Left ventricle myocardium superior (tissue), 1 donor: ENCODE results near the gene MOB3B. TPM values are rescaled to one million over a fixed set of nuclear protein-coding genes. Genes with fewer than 3 reads are reported as not detected.

ENCODE experiments used
- ATAC-seq: fragments of 200-7000 bp; cut with Tn5 transposase; one replicate; pipeline ENCODE4 v1.9.1; 2020; ENCODE audit warnings: mild to moderate bottlenecking, moderate library complexity
- DNase-seq: peaks from one replicate; pipeline ENCODE4 v3.0.0-alpha.2; 2020
- intact Hi-C: fragments of 100-400 bp; cut with micrococcal nuclease; formaldehyde crosslinking; loops from one replicate; pipeline ENCODE4 v1.11.0; 2022
- total RNA-seq: library from RNA; stranded (reverse); fragmentation: NEBNext Ultra II Directional; extraction: Animal tissue kit (Norgen Biotek cat#: 25700); gene quantifications from one replicate; pipeline ENCODE4 v1.2.1, GENCODE V29; 2021
- donor health status: DM: no; HTN: yes; CAD: no; lungs with severe emphysema.

The MOB3B gene
- total RNA-seq, 1 donor from 2014 or later = 1.7 TPM

GRCh38 chr9:27548055-27548741, 18.6 kb upstream of the MOB3B start:
- intact Hi-C loops = loop anchor here (5.0 kb wide), 1 partner anchor 216 kb away; no protein-coding TSS in a partner anchor
- ATAC-seq = peak; percentile 91
- DNase-seq = no peak

DNA sequence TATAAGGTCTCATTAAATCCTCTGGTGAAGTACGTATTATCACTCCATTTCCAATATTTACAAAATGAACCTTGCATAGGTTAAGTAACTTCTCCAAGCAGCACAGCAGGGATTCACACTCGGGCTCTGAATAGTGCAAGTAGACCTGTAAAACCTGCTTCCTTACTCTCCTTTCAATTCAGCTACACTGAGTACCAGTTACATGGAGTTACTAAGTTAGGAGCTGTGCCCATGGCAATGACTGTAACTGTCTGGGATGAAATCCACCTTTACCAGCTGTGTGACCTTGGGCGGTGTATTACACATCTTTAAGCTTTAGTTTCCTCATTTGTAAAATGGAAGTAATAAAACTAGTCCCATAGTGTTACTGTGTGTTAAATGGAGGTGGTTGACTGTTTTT, 15.9 kb upstream of the MOB3B start:
- ATAC-seq = no peak
- intact Hi-C loops = loop anchor here (5.0 kb wide), 1 partner anchor 213 kb away; no protein-coding TSS in a partner anchor

DNA sequence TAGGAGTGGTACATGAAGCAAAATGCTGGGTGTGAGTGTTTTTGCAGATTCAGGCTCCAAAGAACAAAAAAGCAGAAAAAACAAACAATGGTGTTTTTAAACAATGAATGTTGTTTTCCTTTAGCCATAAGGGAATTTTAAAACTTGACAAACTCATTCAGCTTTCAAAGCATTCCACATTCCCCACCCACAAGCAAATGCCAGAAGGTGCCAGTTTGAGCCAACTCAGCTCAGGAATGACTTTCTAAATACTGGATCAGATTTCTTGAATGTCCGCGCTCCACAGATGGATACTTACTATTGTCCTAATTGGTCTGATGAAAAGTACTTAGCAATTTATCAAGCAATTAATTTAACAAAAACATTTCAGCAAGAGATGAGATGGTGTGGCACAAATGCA, 12.9 kb upstream of the MOB3B start:
- intact Hi-C loops = no loop called here
- ATAC-seq = no peak
- no peak for DNase-seq

More for the DNA sequence above, 15.9 kb upstream of the MOB3B start:
- no peak for DNase-seq

GRCh38 chr9:27541740-27542139, 12.1 kb upstream of the MOB3B start:
- intact Hi-C loops = no loop called here
- no peak for ATAC-seq

GRCh38 chr9:27540502-27540901, 10.9 kb upstream of the MOB3B start:
- ATAC-seq = no peak
- intact Hi-C loops = no loop called here

More at GRCh38 chr9:27541740-27542139, 12.1 kb upstream of the MOB3B start:
- no peak for DNase-seq

GRCh38 chr9:27539479-27540441, 10.1 kb upstream of the MOB3B start:
- intact Hi-C loops = no loop called here
- no peak for DNase-seq
- peak; percentile 90 for ATAC-seq

More at GRCh38 chr9:27540502-27540901, 10.9 kb upstream of the MOB3B start:
- DNase-seq = no peak

GRCh38 chr9:27538647-27539046, 9.0 kb upstream of the MOB3B start:
- ATAC-seq = no peak
- intact Hi-C loops = no loop called here
- no peak for DNase-seq

- ATAC-seq (no peak), DNase-seq (no peak)
- intact Hi-C loops = no loop called here
Observed at GRCh38 chr9:27537756-27538155, 8.1 kb upstream of the MOB3B start.

DNA sequence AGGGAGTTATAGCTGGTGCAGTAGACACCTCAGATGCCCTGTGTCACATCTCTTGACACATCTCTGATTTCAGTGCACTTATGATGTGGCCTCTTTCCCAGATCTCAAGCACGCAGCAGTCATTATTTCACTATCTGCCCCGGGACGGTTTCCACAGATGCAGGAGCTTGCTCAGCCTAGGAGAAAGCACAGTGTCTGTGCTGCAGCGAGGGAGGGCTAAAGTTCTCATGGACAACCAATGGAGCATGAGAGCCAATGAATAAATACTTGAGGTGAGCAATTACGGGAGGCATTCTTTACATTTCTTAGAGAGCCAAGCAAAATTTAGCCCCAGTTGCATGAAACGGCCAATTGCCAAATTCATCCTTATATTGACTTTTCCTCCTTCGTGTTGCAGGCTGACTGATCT, 7.4 kb upstream of the MOB3B start:
- DNase-seq = no peak
- intact Hi-C loops = no loop called here
- ATAC-seq = peak; percentile 13

DNA sequence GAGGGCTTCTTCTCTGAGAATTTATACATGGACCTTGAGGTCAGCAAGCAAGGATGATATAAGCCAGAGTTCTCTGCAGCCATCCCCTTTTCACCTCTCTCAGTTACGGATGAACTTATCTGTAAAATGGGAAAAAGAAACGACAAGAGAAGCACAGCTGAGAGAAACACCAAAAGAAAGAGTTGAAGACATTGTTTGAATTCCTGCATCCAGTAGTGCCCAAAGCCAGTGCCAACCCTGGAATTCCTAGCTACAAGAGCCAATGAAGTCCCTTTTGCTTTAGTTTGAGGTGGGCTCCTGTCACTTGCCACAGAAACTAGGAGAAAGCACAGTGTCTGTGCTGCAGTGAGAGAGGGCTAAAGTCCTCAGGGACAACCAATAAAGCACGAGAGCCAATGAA, 6.6 kb upstream of the MOB3B start:
- ATAC-seq (no peak), DNase-seq (no peak)
- intact Hi-C loops = no loop called here

GRCh38 chr9:27535701-27536118, 6.1 kb upstream of the MOB3B start:
- ATAC-seq (no peak), DNase-seq (no peak)
- intact Hi-C loops = no loop called here

DNA sequence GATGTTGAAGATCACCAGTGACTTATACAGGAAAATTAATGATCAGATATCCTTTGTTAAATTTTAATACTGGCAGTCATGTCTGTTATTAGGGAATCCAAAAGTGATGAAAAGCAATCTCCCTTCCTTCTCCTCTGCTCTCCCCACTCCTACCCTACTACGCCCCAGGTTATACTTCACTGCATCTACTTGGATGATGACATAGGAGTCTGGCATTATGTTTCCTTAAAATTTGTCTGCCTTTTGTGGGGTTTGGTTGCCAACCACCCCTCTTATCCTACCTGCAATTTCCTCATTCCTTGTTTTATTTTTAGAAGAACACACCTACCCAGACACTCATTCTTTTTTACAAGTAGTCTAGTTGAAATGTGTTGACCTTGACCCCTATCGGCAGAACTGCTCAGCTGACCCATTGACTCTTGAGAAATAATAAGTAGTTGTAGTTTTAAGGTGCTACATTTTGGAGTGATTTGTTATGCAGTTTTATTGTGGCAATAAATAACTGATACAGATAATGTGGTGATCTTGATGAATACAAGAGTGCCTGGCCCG, 5.1 kb upstream of the MOB3B start:
- DNase-seq = no peak
- intact Hi-C loops = loop anchor here (5.0 kb wide), 2 partner anchors 137 to 202 kb away; no protein-coding TSS in a partner anchor

GRCh38 chr9:27534131-27534530, 4.5 kb upstream of the MOB3B start:
- DNase-seq = no peak
- intact Hi-C loops = loop anchor here (5.0 kb wide), 2 partner anchors 137 to 202 kb away; no protein-coding TSS in a partner anchor
- ATAC-seq = no peak

More for the DNA sequence above, 5.1 kb upstream of the MOB3B start:
- no peak for ATAC-seq

GRCh38 chr9:27533311-27533710, 3.7 kb upstream of the MOB3B start:
- intact Hi-C loops = loop anchor here (5.0 kb wide), 2 partner anchors 136 to 201 kb away; no protein-coding TSS in a partner anchor
- DNase-seq = no peak
- ATAC-seq = no peak

GRCh38 chr9:27532046-27532445, 2.4 kb upstream of the MOB3B start:
- DNase-seq (no peak), ATAC-seq (no peak)
- intact Hi-C loops = loop anchor here (5.0 kb wide), 2 partner anchors 135 to 200 kb away; no protein-coding TSS in a partner anchor

GRCh38 chr9:27530915-27531755, 1.5 kb upstream of the MOB3B start:
- no peak for ATAC-seq
- DNase-seq = no peak
- intact Hi-C loops = loop anchor here (5.0 kb wide), 2 partner anchors 134 to 199 kb away; no protein-coding TSS in a partner anchor

- peak; percentile 76 for ATAC-seq
- intact Hi-C loops = no loop called here
- peak; percentile 54 for DNase-seq
Observed at GRCh38 chr9:27528886-27529315, 713 bp downstream of the MOB3B start.

DNA sequence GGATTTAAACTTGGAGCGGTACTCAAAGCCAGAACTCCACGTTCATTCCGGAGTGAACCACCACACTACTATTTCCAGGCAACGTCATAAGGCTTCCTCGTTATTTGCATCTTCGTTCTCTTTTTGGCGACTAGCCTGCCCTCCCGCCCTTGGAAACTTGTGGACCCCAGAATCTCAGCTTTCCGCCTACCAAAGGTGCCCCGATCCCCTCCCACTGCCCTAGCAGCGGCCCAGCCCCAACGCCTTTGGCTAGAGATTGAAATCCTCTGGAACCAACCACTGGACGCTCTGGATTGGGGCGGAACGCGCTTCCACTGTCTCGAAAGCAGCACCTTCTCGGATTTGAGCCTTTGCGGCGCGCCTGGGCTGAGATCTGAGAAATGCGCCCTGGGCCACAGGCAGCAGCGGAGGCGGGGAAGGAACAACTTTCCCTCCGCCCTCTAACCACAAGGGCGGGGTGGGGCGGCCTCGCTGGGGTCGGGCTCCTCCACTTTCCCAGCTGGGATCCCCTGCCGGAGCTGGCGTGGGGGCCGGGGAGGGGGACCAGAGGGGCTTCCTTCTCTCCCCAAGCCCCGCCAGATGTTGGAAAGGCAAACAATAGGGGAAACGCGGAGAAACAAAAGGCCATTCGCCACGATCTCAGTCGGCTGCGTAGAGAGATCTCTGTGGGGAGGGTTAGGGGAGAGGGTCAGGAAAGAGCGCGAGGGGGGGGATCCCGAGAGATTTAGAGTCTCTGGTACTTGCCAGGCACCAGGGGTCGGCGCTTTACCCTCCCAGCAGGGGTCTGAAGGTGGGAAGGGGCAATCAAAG, 1.3 kb downstream of the MOB3B start:
- peak; percentile 86 for ATAC-seq

More for the DNA sequence above, 1.3 kb downstream of the MOB3B start:
- intact Hi-C loops = no loop called here
- peak; percentile 80 for DNase-seq
